Measurements from ENCODE around the gene MARCHF2.

MARCHF2 gene

GRCh38 chr19:8473648-8474476 is 60.8 kb downstream of the MARCHF2 start:
- no peak overlapping the region for H3K4me3 ChIP-seq (ENCODE audit: low read depth, low read length)
- DNase-seq (ENCODE audit: low read depth), result no peak
- TF ChIP-seq, protein P1, sequence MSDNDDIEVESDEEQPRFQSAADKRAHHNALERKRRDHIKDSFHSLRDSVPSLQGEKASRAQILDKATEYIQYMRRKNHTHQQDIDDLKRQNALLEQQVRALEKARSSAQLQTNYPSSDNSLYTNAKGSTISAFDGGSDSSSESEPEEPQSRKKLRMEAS (IDR thresholded peaks at IDR 0.05; ENCODE audit: low read depth, low read length), result no peak
- TF ChIP-seq MYC (IDR thresholded peaks at IDR 0.05; ENCODE audit: low read depth, low read length), result no peak
- TF ChIP-seq, protein P2, sequence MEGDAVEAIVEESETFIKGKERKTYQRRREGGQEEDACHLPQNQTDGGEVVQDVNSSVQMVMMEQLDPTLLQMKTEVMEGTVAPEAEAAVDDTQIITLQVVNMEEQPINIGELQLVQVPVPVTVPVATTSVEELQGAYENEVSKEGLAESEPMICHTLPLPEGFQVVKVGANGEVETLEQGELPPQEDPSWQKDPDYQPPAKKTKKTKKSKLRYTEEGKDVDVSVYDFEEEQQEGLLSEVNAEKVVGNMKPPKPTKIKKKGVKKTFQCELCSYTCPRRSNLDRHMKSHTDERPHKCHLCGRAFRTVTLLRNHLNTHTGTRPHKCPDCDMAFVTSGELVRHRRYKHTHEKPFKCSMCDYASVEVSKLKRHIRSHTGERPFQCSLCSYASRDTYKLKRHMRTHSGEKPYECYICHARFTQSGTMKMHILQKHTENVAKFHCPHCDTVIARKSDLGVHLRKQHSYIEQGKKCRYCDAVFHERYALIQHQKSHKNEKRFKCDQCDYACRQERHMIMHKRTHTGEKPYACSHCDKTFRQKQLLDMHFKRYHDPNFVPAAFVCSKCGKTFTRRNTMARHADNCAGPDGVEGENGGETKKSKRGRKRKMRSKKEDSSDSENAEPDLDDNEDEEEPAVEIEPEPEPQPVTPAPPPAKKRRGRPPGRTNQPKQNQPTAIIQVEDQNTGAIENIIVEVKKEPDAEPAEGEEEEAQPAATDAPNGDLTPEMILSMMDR (IDR thresholded peaks at IDR 0.05; ENCODE audit: low read depth, low read length), result no peak
- no peak for TF ChIP-seq POLR2A (IDR thresholded peaks at IDR 0.05; ENCODE audit: extremely low read depth, insufficient read length)

DNA sequence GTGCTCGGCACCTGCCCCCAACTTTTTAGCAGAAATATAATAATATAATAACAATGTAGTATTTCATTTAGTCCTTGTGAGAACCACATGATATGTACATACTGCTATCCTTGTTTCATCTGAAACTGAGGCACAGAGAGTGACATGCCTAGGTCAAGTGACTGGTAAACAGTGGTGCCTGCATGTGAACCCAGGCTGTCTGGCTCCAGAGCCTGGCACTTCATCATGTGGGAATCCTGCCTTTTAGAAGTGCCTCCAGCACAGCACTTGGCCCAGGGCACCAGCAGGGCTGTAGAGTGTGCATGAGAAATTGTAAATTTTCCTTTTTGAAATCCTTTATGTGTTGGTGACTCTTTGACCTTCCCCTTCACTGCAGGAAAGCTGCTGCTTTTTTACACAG is 61.9 kb downstream of the MARCHF2 start:
- H3K4me3 ChIP-seq (ENCODE audit: low read depth, low read length), result no peak overlapping the region
- DNase-seq (ENCODE audit: low read depth), result no peak

DNA sequence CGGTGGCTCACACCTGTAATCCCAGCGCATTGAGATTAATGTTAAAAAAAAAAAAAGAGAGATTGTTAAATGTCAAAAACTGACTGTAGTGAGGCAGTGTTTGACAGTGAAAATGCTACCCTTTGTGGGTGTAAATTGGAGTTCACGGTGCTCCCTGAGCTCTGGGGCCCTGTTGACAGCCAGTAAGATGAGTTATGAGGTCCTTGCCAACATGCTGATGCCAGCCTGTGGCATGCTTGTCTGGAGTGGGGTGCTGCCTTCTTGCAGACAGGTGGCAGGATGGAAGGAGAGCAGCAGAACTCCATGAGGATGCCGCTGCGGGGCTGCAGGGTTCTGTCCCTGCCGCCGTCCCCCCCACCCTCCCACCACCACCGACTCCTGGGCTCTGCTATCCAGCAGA is 63.4 kb downstream of the MARCHF2 start:
- TF ChIP-seq, protein P1 (IDR thresholded peaks at IDR 0.05; ENCODE audit: low read depth, low read length), result no peak
- TF ChIP-seq POLR2A (IDR thresholded peaks at IDR 0.05; ENCODE audit: extremely low read depth, insufficient read length), result no peak
- TF ChIP-seq, protein P2 (IDR thresholded peaks at IDR 0.05; ENCODE audit: low read depth, low read length), result no peak
- TF ChIP-seq MYC (IDR thresholded peaks at IDR 0.05; ENCODE audit: low read depth, low read length), result no peak
- H3K4me3 ChIP-seq (ENCODE audit: low read depth, low read length), result no peak overlapping the region
- DNase-seq (ENCODE audit: low read depth), result no peak

More for the DNA sequence above, 61.9 kb downstream of the MARCHF2 start:
- TF ChIP-seq, protein P1 (IDR thresholded peaks at IDR 0.05; ENCODE audit: low read depth, low read length), result no peak
- TF ChIP-seq, protein P2 (IDR thresholded peaks at IDR 0.05; ENCODE audit: low read depth, low read length), result no peak
- no peak for TF ChIP-seq MYC (IDR thresholded peaks at IDR 0.05; ENCODE audit: low read depth, low read length)
- TF ChIP-seq POLR2A (IDR thresholded peaks at IDR 0.05; ENCODE audit: extremely low read depth, insufficient read length), result no peak

DNA sequence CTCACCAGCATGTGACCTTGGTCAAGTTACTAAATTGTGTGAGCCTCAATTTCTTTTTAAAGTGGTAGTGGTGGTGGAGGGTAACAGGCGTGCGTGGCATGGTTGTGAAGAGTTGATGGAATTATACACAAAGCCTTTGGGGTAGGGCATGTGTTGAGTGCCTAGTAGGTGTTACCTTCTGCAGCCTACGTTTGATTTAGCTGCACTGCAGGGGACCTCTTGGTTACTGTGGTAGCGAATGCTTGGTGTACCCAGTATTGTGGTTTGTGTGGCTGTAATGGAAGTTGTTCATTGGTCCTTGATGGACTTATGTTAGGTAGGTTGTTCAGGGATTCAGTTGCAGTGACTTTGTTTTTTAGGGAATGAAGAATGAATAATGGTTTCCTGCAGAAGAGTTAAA is 64.8 kb downstream of the MARCHF2 start:
- H3K4me3 ChIP-seq (ENCODE audit: low read depth, low read length), result no peak overlapping the region
- TF ChIP-seq, protein P1 (IDR thresholded peaks at IDR 0.05; ENCODE audit: low read depth, low read length), result no peak
- TF ChIP-seq MYC (IDR thresholded peaks at IDR 0.05; ENCODE audit: low read depth, low read length) (no peak), POLR2A (IDR thresholded peaks at IDR 0.05; ENCODE audit: extremely low read depth, insufficient read length) (no peak)
- TF ChIP-seq, protein P2 (IDR thresholded peaks at IDR 0.05; ENCODE audit: low read depth, low read length), result no peak
- no peak for DNase-seq (ENCODE audit: low read depth)

GRCh38 chr19:8478598-8478997 is 65.5 kb downstream of the MARCHF2 start:
- TF ChIP-seq POLR2A (IDR thresholded peaks at IDR 0.05; ENCODE audit: extremely low read depth, insufficient read length) (no peak), MYC (IDR thresholded peaks at IDR 0.05; ENCODE audit: low read depth, low read length) (no peak)
- TF ChIP-seq, protein P2 (IDR thresholded peaks at IDR 0.05; ENCODE audit: low read depth, low read length), result no peak
- TF ChIP-seq, protein P1 (IDR thresholded peaks at IDR 0.05; ENCODE audit: low read depth, low read length), result no peak
- no peak for DNase-seq (ENCODE audit: low read depth)
- H3K4me3 ChIP-seq (ENCODE audit: low read depth, low read length), result no peak overlapping the region

Data from NB4 (cell line).